Parathyroid adenoma (tissue), 2 donors: ENCODE measurements around the gene TIMM29.

Experiments
- H2AFZ ChIP-seq: fragments of 300-600 bp; sonication (generic); one replicate; pipeline ENCODE4 v1.7.0; 2017; ENCODE audit warnings: antibody characterized with exemption, mild to moderate bottlenecking
- H3K27ac ChIP-seq: fragments of 300-600 bp; sonication (generic); one replicate; pipeline ENCODE4 v1.7.0; 2017
- H3K27me3 ChIP-seq: fragments of 300-600 bp; sonication (generic); one replicate; pipeline ENCODE4 v1.7.0; 2017; ENCODE audit warnings: low read length; ENCODE audit not compliant: control insufficient read depth, insufficient read depth
- H3K36me3 ChIP-seq: fragments of 300-600 bp; sonication (generic); one replicate; pipeline ENCODE4 v1.7.0; 2017; ENCODE audit warnings: low read length; ENCODE audit not compliant: control insufficient read depth, insufficient read depth
- H3K4me1 ChIP-seq: fragments of 300-600 bp; sonication (generic); one replicate; pipeline ENCODE4 v1.7.0; 2017; ENCODE audit warnings: control low read depth
- H3K4me2 ChIP-seq: fragments of 300-600 bp; sonication (generic); one replicate; pipeline ENCODE4 v1.7.0; 2017; ENCODE audit warnings: low read length
- H3K4me3 ChIP-seq: fragments of 300-600 bp; sonication (generic); one replicate; pipeline ENCODE4 v1.7.0; 2017; ENCODE audit warnings: low read depth, low read length
- H3K79me2 ChIP-seq: fragments of 300-600 bp; sonication (generic); one replicate; pipeline ENCODE4 v1.7.0; 2017; ENCODE audit warnings: control low read depth
- H3K9ac ChIP-seq: fragments of 300-600 bp; sonication (generic); one replicate; pipeline ENCODE4 v1.7.0; 2017; ENCODE audit warnings: mild to moderate bottlenecking
- H3K9me3 ChIP-seq: fragments of 300-600 bp; sonication (generic); one replicate; pipeline ENCODE4 v1.7.0; 2017; ENCODE audit warnings: low read length; ENCODE audit not compliant: control insufficient read depth
- TF ChIP-seq, protein P1 (sequence below): fragments of 300-600 bp; sonication (generic); IDR thresholded peaks from one replicate; pipeline ENCODE4 v1.7.0; 2017; ENCODE audit warnings: antibody characterized with exemption, mild to moderate bottlenecking
- donor health status: primary hyperparathyroidism.

The TIMM29 gene

GRCh38 chr19:10908380-10908960 is 20.1 kb upstream of the TIMM29 start:
- H3K79me2 ChIP-seq, result peaks cover 9% of the 10 kb centered on the region
- H3K4me2 ChIP-seq, result no peak overlapping the region
- H3K9me3 ChIP-seq, result no peaks in the 10 kb centered on the region
- H2AFZ ChIP-seq, result no peak overlapping the region
- no peaks in the 10 kb centered on the region for H3K27me3 ChIP-seq
- TF ChIP-seq, protein P1, sequence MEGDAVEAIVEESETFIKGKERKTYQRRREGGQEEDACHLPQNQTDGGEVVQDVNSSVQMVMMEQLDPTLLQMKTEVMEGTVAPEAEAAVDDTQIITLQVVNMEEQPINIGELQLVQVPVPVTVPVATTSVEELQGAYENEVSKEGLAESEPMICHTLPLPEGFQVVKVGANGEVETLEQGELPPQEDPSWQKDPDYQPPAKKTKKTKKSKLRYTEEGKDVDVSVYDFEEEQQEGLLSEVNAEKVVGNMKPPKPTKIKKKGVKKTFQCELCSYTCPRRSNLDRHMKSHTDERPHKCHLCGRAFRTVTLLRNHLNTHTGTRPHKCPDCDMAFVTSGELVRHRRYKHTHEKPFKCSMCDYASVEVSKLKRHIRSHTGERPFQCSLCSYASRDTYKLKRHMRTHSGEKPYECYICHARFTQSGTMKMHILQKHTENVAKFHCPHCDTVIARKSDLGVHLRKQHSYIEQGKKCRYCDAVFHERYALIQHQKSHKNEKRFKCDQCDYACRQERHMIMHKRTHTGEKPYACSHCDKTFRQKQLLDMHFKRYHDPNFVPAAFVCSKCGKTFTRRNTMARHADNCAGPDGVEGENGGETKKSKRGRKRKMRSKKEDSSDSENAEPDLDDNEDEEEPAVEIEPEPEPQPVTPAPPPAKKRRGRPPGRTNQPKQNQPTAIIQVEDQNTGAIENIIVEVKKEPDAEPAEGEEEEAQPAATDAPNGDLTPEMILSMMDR, result no peak
- H3K4me1 ChIP-seq, result no peaks in the 10 kb centered on the region
- no peak overlapping the region for H3K9ac ChIP-seq
- no peaks in the 10 kb centered on the region for H3K36me3 ChIP-seq
- H3K27ac ChIP-seq, result no peak overlapping the region
- no peak overlapping the region for H3K4me3 ChIP-seq

- Histone ChIP-seq H3K79me2 (peaks cover 4% of the 10 kb centered on the region), H3K27me3 (no peaks in the 10 kb centered on the region), H3K4me3 (no peak overlapping the region), H3K27ac (no peak overlapping the region), H3K4me2 (no peak overlapping the region), H3K9me3 (no peaks in the 10 kb centered on the region), H3K4me1 (no peaks in the 10 kb centered on the region), H2AFZ (no peak overlapping the region), H3K36me3 (no peaks in the 10 kb centered on the region), H3K9ac (no peak overlapping the region)
- TF ChIP-seq, protein P1, result no peak
Measured at GRCh38 chr19:10911579-10912363, 16.8 kb upstream of the TIMM29 start.

DNA sequence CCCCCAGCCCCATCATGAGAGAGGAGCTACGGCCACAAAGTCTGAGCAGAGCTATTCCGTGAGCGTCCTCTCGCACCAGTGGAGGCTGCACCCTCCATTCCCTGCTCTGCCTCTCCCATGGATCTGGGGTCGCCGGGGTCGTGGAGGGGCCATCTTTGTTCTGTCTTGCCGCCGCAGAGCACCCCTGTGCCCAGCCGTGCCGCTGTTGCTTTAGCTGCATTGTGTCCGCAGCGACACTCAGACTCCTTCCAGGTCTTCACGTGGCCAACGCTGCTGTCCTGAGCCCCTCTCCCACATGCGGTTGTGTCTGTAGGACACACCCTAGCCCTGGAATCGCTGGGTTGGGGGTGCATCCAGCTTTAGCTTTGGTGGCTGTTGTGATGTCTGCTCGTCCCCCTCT is 16.0 kb upstream of the TIMM29 start:
- H3K79me2 ChIP-seq, result peaks cover 4% of the 10 kb centered on the region
- H3K9me3 ChIP-seq, result no peaks in the 10 kb centered on the region
- no peak overlapping the region for H2AFZ ChIP-seq
- H3K4me1 ChIP-seq, result no peaks in the 10 kb centered on the region
- H3K36me3 ChIP-seq, result no peaks in the 10 kb centered on the region
- H3K27ac ChIP-seq, result no peak overlapping the region
- TF ChIP-seq, protein P1, result no peak
- H3K4me3 ChIP-seq, result no peak overlapping the region
- no peaks in the 10 kb centered on the region for H3K27me3 ChIP-seq
- H3K4me2 ChIP-seq, result no peak overlapping the region
- no peak overlapping the region for H3K9ac ChIP-seq

GRCh38 chr19:10913716-10914340 is 14.8 kb upstream of the TIMM29 start:
- H3K4me2 ChIP-seq, result no peak overlapping the region
- H3K9me3 ChIP-seq, result no peaks in the 10 kb centered on the region
- TF ChIP-seq, protein P1, result no peak
- no peak overlapping the region for H3K4me3 ChIP-seq
- H3K27me3 ChIP-seq, result no peaks in the 10 kb centered on the region
- no peaks in the 10 kb centered on the region for H3K4me1 ChIP-seq
- H2AFZ ChIP-seq, result no peak overlapping the region
- H3K36me3 ChIP-seq, result no peaks in the 10 kb centered on the region
- H3K27ac ChIP-seq, result no peak overlapping the region
- no peak overlapping the region for H3K9ac ChIP-seq
- peaks cover 2% of the 10 kb centered on the region for H3K79me2 ChIP-seq
